GM21390 (cell line): Measurements from ENCODE around the gene HAT1.

ENCODE experiments used
- ATAC-seq: cut with Tn5 transposase; IDR thresholded peaks from one replicate; pipeline ENCODE4 v1.9.1; 2021; ENCODE audit not compliant: unreplicated experiment

The HAT1 gene

GRCh38 chr2:171919453-171919852 is 2.8 kb upstream of the HAT1 start:
- ATAC-seq, result no peak

- no peak for ATAC-seq
Observed at GRCh38 chr2:171921970-171922229, 361 bp upstream of the HAT1 start.

- no peak for ATAC-seq
Observed at GRCh38 chr2:171923206-171923605, 945 bp downstream of the HAT1 start.

- no peak for ATAC-seq
Observed at GRCh38 chr2:171924170-171924942, 2.1 kb downstream of the HAT1 start.

GRCh38 chr2:171930385-171930784 is 8.1 kb downstream of the HAT1 start:
- ATAC-seq, result no peak

GRCh38 chr2:171939058-171939742 is 16.9 kb downstream of the HAT1 start:
- ATAC-seq, result no peak

- no peak for ATAC-seq
Observed at GRCh38 chr2:171939743-171940071, 17.4 kb downstream of the HAT1 start.

GRCh38 chr2:171941316-171941699 is 19.0 kb downstream of the HAT1 start:
- ATAC-seq, result no peak

- ATAC-seq, result no peak
Observed at GRCh38 chr2:171943869-171944268, 21.6 kb downstream of the HAT1 start.

- ATAC-seq, result no peak
Observed at GRCh38 chr2:171952276-171952675, 30.0 kb downstream of the HAT1 start.

- ATAC-seq, result no peak
Observed at GRCh38 chr2:171952748-171953147, 30.5 kb downstream of the HAT1 start.

- ATAC-seq, result no peak
Observed at GRCh38 chr2:171956135-171956825, 34.0 kb downstream of the HAT1 start.

- ATAC-seq, result no peak
Observed at GRCh38 chr2:171957061-171957460, 34.8 kb downstream of the HAT1 start.

- no peak for ATAC-seq
Observed at GRCh38 chr2:171958475-171958874, 36.2 kb downstream of the HAT1 start.

GRCh38 chr2:171959998-171960397 is 37.7 kb downstream of the HAT1 start:
- no peak for ATAC-seq

GRCh38 chr2:171960570-171960969 is 38.3 kb downstream of the HAT1 start:
- no peak for ATAC-seq

GRCh38 chr2:171963198-171963597 is 40.9 kb downstream of the HAT1 start:
- ATAC-seq, result no peak

GRCh38 chr2:171964308-171964707 is 42.0 kb downstream of the HAT1 start:
- ATAC-seq, result no peak

- no peak for ATAC-seq
Observed at GRCh38 chr2:171965238-171965637, 43.0 kb downstream of the HAT1 start.

GRCh38 chr2:171965661-171966060 is 43.4 kb downstream of the HAT1 start:
- no peak for ATAC-seq

GRCh38 chr2:171966235-171966634 is 44.0 kb downstream of the HAT1 start:
- ATAC-seq, result no peak

GRCh38 chr2:171966688-171967087 is 44.4 kb downstream of the HAT1 start:
- ATAC-seq, result no peak
